Smooth muscle cell (in vitro differentiated cells): ENCODE data around the gene BUD13. TPM values are rescaled to one million over a fixed set of nuclear protein-coding genes. Genes with fewer than 3 reads are reported as not detected.

Experiments used
- DNase-seq: peaks from one replicate; lab custom pipeline; 2025; ENCODE audit not compliant: unreplicated experiment; lab: John Stamatoyannopoulos, UW
- H2AFZ ChIP-seq: fragments of 200-600 bp; sonication (generic); 2 replicates; pipeline ENCODE4 v1.6.0; 2016; ENCODE audit warnings: antibody characterized with exemption, low read depth, mild to moderate bottlenecking
- H3F3A ChIP-seq: fragments of 200-600 bp; sonication (generic); 2 replicates; pipeline ENCODE4 v1.6.0; 2017; ENCODE audit warnings: antibody characterized with exemption, low read depth
- H3K27ac ChIP-seq: fragments of 200-600 bp; sonication (generic); 2 replicates; pipeline ENCODE4 v1.5.1; 2016; ENCODE audit warnings: low read depth, mild to moderate bottlenecking
- H3K27me3 ChIP-seq: fragments of 200-600 bp; sonication (generic); 2 replicates; pipeline ENCODE4 v1.6.1; 2016; ENCODE audit warnings: low read depth, mild to moderate bottlenecking
- H3K36me3 ChIP-seq: fragments of 200-600 bp; sonication (generic); 2 replicates; pipeline ENCODE4 v1.5.1; 2016; ENCODE audit warnings: low read depth
- H3K4me1 ChIP-seq: fragments of 200-600 bp; sonication (generic); 2 replicates; pipeline ENCODE4 v1.5.1; 2016; ENCODE audit warnings: low read depth
- H3K4me2 ChIP-seq: fragments of 200-600 bp; sonication (generic); 2 replicates; pipeline ENCODE4 v1.6.0; 2016; ENCODE audit warnings: mild to moderate bottlenecking
- H3K4me3 ChIP-seq: fragments of 200-600 bp; sonication (generic); 2 replicates; pipeline ENCODE4 v1.5.1; 2016; ENCODE audit warnings: mild to moderate bottlenecking
- H3K79me2 ChIP-seq: fragments of 200-600 bp; sonication (generic); 2 replicates; pipeline ENCODE4 v1.6.0; 2016; ENCODE audit warnings: low read depth, mild to moderate bottlenecking
- H3K9ac ChIP-seq: fragments of 200-600 bp; sonication (generic); 2 replicates; pipeline ENCODE4 v1.6.0; 2016; ENCODE audit warnings: low read depth
- H3K9me3 ChIP-seq: fragments of 200-600 bp; sonication (generic); replicated peaks from 2 replicates; pipeline ENCODE4 v1.5.1; 2016; ENCODE audit warnings: low read depth
- H4K20me1 ChIP-seq: fragments of 200-600 bp; sonication (generic); 2 replicates; pipeline ENCODE4 v1.6.0; 2016; ENCODE audit warnings: low read depth
- CTCF ChIP-seq: fragments of 200-600 bp; sonication (generic); IDR thresholded peaks from 2 replicates; pipeline ENCODE4 v1.5.1; 2017; ENCODE audit warnings: borderline replicate concordance, mild to moderate bottlenecking, antibody characterized with exemption; ENCODE audit not compliant: insufficient read depth, poor library complexity, severe bottlenecking
- WGBS: methylation state at CpG from one replicate; pipeline ENCODE4 v1.1.7; 2016; ENCODE audit warnings: low lambda C conversion rate; 5-methylcytosine and 5-hydroxymethylcytosine counted together
- polyA plus RNA-seq: library from polyadenylated mRNA; unstranded; fragments of >200 nt; fragmentation: Nextera tagmentation; extraction: Ambion mirVana; gene quantifications from 2 replicates; pipeline ENCODE4 v1.2.1, GENCODE V29; 2016
- total RNA-seq: library from RNA; depleted of rRNA; stranded (reverse); fragments of >200 nt; gene quantifications from 2 replicates; pipeline ENCODE4 v1.2.3, GENCODE V29; 2014

The BUD13 gene
- total and polyA plus RNA-seq, 2 experiments from 2014 or later, result 10.9 to 13.4 TPM

DNA sequence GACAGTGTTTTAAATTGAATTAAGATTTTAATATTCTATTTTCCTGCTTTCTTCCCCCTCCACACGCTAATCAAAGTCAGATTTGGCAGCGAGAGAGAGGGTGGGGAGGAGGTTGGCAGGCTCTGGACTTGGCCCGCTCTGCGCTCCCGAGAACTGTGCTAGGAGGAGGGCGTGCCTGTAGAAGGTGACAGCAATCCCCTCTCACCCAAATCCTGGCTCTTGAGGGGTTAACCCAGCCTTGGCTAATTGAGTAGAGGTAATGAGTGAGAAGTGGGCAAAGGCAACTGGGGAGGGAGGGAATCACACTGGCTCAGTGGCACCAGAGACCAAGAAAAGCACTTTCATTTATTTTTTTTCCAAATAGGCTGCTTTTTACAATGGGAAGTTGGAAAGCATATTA, 42.2 kb downstream of the BUD13 start:
- DNase-seq, result no peak
- peaks cover 42% of the 10 kb centered on the region for H3K27me3 ChIP-seq
- H2AFZ ChIP-seq, result no peak overlapping the region
- H3K9me3 ChIP-seq, result no peaks in the 10 kb centered on the region
- H3K36me3 ChIP-seq, result no peaks in the 10 kb centered on the region
- H3K79me2 ChIP-seq, result no peaks in the 10 kb centered on the region
- 90% methylated on average over 6 of the region's 6 CpGs for WGBS
- no peak overlapping the region for H3K27ac ChIP-seq
- no peak for TF ChIP-seq CTCF
- no peak overlapping the region for H3K9ac ChIP-seq
- H3K4me2 ChIP-seq, result no peak overlapping the region
- H3K4me3 ChIP-seq, result no peak overlapping the region
- H4K20me1 ChIP-seq, result no peaks in the 10 kb centered on the region
- peaks cover 21% of the 10 kb centered on the region for H3K4me1 ChIP-seq
- H3F3A ChIP-seq, result no peaks in the 10 kb centered on the region

DNA sequence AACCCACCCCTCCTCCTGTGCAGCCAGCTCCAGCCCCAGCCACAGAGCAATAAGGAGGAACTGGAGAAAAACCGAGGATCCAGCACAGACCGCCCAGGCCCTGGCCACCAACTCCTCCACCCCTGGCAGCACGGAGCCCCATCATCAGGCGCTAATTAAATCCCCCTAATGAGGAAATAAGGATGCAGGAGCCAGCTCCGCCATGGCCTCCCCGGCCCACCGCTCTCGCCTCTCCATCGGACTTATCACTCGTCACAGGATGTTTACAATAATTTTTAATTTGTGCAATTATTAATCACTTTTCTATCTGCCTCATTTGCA, 42.6 kb downstream of the BUD13 start:
- no peak overlapping the region for H3K4me3 ChIP-seq
- H3K4me2 ChIP-seq, result no peak overlapping the region
- no peaks in the 10 kb centered on the region for H3K9me3 ChIP-seq
- H3K27ac ChIP-seq, result no peak overlapping the region
- no peak for DNase-seq
- no peak overlapping the region for H3K9ac ChIP-seq
- peaks cover 21% of the 10 kb centered on the region for H3K4me1 ChIP-seq
- TF ChIP-seq CTCF, result no peak
- 93% methylated on average over 10 of the region's 10 CpGs for WGBS
- no peak overlapping the region for H2AFZ ChIP-seq
- H3K27me3 ChIP-seq, result peaks cover 44% of the 10 kb centered on the region
- no peaks in the 10 kb centered on the region for H3K36me3 ChIP-seq
- H3K79me2 ChIP-seq, result no peaks in the 10 kb centered on the region
- H4K20me1 ChIP-seq, result no peaks in the 10 kb centered on the region
- no peaks in the 10 kb centered on the region for H3F3A ChIP-seq

DNA sequence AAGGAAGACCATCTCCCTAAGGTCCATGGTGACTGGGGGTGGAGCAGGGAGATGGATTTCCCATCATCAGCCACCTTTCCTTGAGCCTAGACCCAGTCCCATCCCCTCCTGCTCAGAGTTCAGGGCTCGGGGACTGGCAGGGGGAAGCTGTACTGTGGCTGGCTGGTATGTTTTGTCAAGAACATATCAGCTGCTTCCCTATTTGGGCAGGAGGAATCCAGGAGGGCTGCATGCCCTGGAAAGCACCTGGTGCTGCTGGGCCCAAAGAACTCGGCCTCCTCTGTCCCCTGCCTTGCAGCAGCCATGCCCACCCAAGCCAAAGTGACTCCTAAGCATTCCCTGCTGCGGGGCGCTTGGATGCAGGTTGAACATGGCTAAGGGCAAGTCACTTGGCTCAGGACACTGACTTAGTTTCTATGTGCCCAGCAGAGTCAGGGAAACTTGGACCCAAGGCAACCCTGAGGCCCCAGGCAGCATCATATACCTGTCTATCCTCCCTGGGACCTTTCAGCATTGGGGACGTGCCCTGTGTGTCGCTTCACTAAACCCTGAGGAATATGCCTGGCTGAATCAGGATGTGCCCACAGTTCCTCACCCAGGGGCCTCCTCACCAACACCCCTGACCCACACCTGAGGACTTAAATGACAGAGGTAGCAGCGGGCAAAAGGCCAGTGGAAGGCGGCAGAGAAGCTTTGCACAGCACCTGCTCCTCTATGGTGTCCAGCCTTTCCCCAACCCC, 43.1 kb downstream of the BUD13 start:
- Histone ChIP-seq H3K36me3 (no peaks in the 10 kb centered on the region), H3K27ac (no peak overlapping the region), H3K27me3 (peaks cover 48% of the 10 kb centered on the region), H3K79me2 (no peaks in the 10 kb centered on the region), H2AFZ (no peak overlapping the region), H3K9ac (no peak overlapping the region), H4K20me1 (no peaks in the 10 kb centered on the region), H3K4me2 (no peak overlapping the region), H3F3A (no peaks in the 10 kb centered on the region), H3K4me3 (no peak overlapping the region), H3K4me1 (peaks cover 21% of the 10 kb centered on the region), H3K9me3 (no peaks in the 10 kb centered on the region)
- 93% methylated on average over 8 of the region's 8 CpGs for WGBS
- no peak for DNase-seq
- no peak for TF ChIP-seq CTCF

- no peak overlapping the region for H3K4me2 ChIP-seq
- no peak for TF ChIP-seq CTCF
- no peak overlapping the region for H2AFZ ChIP-seq
- H3K27ac ChIP-seq, result no peak overlapping the region
- peaks cover 18% of the 10 kb centered on the region for H3K4me1 ChIP-seq
- no peak overlapping the region for H3K9ac ChIP-seq
- H3F3A ChIP-seq, result no peaks in the 10 kb centered on the region
- H3K4me3 ChIP-seq, result no peak overlapping the region
- 80% methylated on average over 6 of the region's 6 CpGs for WGBS
- H4K20me1 ChIP-seq, result no peaks in the 10 kb centered on the region
- H3K79me2 ChIP-seq, result no peaks in the 10 kb centered on the region
- peaks cover 48% of the 10 kb centered on the region for H3K27me3 ChIP-seq
- H3K36me3 ChIP-seq, result no peaks in the 10 kb centered on the region
- no peaks in the 10 kb centered on the region for H3K9me3 ChIP-seq
- no peak for DNase-seq
Measured at GRCh38 chr11:116727990-116728389, 44.8 kb downstream of the BUD13 start.
